ENCODE data around the gene NT5C2.

DNA sequence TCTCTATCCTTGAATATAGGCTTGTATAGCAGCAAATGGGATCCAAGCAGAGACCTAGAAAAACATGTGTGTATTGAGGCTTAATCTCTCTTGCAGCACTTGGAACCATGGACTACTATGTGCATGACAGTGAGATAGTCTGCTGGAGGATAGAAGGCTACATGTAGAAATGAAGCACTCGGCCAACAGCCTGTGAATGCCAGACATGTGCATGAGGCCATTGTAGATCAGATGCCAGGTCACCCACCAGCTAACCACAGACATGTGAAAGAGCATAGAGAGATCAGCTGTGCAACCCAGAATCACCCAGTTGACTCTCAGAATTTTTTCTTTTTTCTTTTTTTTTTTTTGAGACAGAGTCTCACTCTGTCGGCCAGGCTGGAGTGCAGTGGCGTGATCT lies 90.9 kb downstream of the NT5C2 start:
- no peak for TF ChIP-seq POLR2A (IDR thresholded peaks at IDR 0.05)
- TF ChIP-seq, protein P1, sequence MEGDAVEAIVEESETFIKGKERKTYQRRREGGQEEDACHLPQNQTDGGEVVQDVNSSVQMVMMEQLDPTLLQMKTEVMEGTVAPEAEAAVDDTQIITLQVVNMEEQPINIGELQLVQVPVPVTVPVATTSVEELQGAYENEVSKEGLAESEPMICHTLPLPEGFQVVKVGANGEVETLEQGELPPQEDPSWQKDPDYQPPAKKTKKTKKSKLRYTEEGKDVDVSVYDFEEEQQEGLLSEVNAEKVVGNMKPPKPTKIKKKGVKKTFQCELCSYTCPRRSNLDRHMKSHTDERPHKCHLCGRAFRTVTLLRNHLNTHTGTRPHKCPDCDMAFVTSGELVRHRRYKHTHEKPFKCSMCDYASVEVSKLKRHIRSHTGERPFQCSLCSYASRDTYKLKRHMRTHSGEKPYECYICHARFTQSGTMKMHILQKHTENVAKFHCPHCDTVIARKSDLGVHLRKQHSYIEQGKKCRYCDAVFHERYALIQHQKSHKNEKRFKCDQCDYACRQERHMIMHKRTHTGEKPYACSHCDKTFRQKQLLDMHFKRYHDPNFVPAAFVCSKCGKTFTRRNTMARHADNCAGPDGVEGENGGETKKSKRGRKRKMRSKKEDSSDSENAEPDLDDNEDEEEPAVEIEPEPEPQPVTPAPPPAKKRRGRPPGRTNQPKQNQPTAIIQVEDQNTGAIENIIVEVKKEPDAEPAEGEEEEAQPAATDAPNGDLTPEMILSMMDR (IDR thresholded peaks at IDR 0.05): no peak
